Renal cortical epithelial cell (primary cell): Measurements from ENCODE around the gene KRTAP10-12. TPM values are rescaled to one million over a fixed set of nuclear protein-coding genes. Genes with fewer than 3 reads are reported as not detected.

Experiments used
- DNase-seq: peaks from one replicate; pipeline ENCODE4 v3.0.0-alpha.2; 2011; ENCODE audit warnings: low read depth
- total RNA-seq: library from RNA; depleted of rRNA; stranded (reverse); fragments of >200 nt; gene quantifications from 2 replicates; pipeline ENCODE4 v1.2.3, GENCODE V29; 2014

Gene KRTAP10-12
- total RNA-seq, 1 donor from 2014 or later, result not detected

DNA sequence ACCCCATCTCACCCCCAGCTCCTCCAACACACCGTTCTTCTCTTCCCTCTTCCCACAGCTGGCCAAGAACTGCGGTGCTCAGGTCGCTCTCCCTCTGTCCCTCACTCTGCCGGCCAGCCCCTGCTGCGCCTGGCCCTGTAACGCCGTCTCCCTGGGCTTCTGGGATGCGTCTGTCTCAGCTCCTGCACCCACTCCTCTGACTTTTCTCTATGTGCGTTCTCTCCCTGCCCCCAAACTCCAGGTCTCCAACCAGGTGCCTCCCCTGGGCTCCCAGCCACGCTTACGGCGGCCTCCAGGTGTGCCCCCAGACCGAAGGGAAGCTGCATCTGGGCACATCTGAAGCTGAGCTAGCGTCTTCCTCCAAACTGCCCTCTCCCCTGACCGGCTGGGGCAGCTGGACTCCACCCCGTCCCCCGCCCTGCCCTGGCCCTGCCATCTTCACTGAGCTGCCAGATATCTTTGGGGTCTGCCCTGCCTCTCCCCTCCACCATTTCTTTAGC is 2.6 kb downstream of the KRTAP10-12 start:
- DNase-seq, result no peak

DNA sequence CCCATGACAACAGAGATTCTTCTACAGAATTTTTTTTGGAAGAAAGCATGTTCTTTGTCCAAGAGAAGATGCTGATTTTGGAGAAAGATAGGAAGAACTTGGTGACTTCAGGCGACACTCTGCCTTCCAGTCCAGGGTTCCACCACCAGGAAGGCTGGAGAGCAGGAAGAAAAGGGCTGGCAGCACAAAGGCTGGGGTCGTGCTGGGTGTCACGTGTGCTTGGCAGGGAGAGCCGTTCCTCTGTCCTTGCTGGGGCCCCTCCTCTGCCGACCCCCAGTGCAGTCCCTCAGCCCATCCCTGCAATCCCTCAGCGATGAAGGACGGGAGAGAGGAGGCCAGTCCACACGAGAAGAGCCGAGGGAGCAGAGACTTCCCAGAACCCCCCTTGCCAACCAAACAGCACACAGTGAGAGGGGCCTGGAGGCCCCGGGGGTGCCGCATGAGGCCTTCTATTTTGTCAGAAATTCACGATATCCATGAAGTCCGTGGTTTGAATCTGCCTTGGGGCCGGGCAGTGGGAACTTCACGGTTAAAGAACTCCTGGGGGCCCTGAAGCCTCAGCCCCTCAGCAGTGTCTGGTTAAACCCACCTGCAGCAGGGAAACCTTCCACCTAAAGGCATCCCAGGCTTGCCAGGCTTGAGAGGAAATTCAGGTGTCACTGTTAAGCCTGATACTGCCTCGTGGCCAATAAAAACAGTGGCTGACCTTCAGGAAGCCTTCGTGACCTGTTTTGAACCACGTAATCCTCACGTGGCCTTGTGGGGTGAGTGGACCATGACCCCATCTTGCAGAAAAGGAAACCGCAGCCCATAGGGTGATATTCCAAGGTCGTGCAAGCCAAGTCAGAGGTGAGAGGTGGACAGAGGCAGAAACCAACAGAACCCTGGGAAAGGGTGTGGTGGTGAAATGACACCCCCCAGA is 3.4 kb downstream of the KRTAP10-12 start:
- no peak for DNase-seq

DNA sequence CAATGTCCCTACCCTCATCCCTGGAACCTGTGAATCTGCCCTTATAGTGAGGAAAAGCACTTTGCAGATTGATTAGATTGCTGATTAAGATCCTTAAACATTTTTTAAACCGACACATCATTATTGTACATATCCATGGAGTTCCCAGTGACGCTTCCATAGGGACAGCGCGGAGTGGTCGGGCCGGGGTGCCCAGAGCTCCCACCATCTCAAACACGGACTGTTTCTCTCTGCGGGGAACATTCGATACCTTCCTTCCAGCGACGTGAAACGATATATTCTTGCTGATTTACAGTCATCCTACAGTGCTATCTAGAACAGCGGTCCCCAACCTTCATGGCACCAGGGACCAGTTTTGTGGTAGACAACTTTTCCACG is 4.0 kb downstream of the KRTAP10-12 start:
- no peak for DNase-seq

DNA sequence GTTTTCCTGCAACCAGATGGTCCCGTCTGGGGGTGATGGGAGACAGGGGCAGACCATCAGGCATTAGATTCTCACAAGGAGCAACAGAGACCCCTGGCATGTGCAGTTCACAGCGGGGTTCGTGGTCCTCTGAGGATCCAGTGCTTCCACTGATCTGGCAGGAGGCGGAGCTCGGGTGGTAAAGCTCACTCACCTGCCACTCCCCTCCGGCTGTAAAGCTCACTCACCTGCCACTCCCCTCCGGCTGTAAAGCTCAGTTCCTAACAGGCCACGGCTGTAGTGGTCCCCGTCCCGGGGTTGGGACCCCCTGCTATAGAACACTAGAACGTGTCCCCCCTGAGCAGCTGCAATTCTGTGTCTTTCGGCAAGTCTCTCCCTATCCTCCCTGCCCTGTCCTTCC is 4.6 kb downstream of the KRTAP10-12 start:
- no peak for DNase-seq

DNA sequence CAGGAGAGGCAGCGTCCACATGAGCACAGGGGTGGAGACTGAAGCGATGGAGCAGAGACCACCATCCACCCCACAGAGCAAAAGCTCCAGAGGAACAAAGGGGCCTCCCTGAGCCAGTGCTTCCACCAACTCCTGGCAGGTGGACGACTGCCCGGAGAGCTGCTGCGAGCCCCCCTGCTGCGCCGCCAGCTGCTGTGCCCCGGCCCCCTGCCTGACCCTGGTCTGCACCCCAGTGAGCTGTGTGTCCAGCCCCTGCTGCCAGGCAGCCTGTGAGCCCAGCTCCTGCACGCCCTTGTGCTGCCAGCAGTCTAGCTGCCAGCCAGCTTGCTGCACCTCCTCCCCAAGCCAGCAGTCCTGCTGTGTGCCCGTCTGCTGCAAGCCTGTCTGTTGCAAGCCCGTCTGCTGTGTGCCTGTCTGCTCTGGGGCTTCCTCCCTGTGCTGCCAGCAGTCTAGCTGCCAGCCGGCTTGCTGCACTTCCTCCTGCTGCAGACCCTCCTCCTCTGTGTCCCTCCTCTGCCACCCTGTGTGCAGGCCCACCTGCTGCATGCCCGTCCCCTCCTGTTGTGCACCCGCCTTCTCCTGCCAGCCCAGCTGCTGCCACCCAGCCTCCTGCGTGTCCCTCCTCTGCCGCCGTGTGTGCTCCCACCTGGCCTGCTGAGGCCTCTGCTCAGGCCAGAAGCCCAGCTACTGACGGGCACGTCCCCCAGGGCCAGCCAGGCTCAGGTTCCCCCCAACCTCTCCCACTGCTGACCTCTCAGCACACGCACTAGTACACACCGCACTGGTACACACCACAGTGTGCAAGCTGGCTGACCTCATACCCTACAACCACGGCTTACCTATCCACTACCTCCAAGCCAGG is 5.4 kb downstream of the KRTAP10-12 start:
- no peak for DNase-seq

DNA sequence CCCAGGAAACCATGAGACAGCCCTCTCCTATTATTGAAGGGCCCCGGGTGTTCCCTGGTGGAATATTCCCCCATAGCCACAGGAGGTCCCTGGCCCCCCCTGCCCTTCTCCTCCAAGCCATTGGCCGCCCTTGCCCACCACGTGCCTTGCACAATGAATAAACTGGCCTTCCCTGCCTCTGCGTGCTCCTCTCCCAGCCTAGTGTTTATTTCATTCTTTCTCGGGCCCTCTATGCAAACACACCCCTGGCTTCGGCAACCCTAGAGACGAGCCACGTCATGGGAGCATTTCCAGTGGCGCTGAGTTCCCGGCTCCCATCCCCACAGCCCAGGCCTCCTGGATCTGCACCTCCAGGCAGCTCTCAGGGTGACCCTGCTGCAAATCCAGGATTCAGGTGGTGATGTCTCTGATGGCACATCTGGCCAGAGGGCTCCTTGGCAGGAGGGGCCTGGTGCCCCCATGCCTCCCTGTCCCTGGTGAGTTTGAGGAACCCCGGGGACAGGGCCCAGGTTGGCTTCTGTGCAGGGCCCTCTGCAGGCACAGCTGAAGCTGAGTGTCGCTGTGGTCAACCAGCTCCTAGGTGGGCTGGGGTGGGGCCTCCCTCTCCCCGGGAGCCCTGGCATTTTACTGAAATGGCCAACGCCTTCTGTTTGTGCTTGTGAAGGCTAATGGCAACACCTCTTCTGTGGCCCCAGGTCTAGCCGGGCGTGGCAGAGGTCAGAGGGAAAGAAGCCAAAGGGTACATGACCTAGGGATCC is 6.2 kb downstream of the KRTAP10-12 start:
- no peak for DNase-seq

DNA sequence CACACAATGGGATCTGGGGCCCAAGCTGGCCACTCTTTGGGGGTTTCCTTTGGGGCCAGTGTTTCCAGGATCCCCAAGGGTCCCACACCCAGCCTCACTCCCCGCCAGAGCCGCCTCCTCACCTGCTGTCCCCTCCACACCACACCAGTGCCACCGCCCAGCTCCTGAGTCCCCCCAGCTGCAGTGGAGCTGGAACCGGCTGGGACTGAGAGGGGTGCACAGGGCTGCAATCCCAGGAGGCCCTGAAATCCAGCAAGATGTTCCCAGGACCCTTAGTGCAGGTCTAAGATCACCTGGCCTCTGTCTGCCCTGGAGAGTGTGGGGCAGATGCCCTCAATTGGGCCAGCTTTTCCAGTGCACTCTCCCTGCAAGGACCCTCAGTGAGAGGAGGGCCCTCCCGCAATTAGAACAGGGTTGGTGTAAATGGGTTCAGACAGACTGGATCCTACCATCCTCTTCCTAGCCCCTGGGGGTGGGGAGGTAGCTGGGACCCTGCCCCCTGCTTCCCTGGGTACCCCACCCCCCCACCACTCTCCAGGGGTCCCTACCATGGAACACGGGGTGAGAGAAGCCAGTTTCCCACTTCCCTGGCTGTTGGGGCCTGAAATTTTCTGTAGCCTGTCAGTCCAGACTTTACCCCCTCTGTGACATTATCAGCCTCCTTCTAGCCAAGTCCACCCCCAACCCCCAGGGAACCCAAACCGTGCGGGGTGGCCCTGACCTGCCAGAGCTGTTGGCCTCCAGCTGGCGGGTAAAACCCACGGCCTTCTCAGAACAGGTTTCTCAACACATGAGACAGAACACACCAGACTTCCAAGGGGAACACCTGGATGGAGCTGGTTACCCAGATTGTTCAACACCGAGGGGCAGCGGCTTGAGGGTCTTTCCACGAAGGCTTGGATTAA is 7.0 kb downstream of the KRTAP10-12 start:
- DNase-seq, result no peak

DNA sequence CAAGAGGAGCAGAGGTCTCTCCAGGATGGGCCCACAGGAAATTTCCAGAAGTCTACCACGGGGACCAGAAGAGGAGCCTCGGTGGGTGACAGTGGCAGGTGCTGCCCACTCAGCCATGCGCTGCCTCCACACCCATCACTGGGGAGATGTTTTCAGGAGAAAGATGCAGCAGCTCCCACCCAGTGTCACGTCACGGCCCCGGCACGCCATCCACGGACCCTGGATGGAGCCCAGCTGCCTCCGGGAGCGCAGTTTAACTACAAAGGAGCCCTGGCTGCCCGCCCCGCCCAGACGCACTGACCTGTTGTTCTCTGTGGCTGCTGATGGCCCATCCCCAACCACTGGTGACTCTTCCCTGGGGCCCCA is 7.6 kb downstream of the KRTAP10-12 start:
- no peak for DNase-seq

DNA sequence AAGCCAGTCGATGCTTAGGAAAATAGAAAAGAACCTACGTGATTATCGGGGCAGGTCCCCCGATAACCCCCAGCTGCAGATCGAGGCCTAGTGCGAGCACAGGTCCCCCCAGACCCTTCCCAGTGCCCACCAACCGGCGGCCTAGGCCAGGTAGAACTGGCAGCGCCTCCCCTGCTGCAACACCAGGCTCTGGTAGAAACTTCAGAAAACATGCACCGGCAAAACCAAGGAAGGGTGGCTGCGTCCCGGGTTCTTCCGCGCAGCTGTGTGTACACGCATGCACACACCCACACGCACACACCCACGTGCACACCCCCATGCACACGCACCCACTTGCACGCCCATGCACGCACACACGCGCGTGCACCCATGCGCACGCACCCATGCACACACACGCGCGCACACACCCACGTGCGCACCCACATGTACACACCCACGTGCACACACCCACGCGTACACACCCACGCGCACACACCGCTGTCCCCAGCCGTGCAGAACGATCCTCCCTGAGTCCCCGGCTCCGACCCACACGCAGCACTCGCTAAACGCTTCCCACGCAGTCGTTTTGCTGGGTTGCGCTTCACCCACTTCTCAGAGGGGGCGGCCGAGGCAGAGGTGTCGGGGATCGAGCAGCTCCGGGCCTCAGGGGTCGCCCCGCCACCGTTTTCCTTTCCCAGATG is 9.2 kb downstream of the KRTAP10-12 start:
- no peak for DNase-seq

DNA sequence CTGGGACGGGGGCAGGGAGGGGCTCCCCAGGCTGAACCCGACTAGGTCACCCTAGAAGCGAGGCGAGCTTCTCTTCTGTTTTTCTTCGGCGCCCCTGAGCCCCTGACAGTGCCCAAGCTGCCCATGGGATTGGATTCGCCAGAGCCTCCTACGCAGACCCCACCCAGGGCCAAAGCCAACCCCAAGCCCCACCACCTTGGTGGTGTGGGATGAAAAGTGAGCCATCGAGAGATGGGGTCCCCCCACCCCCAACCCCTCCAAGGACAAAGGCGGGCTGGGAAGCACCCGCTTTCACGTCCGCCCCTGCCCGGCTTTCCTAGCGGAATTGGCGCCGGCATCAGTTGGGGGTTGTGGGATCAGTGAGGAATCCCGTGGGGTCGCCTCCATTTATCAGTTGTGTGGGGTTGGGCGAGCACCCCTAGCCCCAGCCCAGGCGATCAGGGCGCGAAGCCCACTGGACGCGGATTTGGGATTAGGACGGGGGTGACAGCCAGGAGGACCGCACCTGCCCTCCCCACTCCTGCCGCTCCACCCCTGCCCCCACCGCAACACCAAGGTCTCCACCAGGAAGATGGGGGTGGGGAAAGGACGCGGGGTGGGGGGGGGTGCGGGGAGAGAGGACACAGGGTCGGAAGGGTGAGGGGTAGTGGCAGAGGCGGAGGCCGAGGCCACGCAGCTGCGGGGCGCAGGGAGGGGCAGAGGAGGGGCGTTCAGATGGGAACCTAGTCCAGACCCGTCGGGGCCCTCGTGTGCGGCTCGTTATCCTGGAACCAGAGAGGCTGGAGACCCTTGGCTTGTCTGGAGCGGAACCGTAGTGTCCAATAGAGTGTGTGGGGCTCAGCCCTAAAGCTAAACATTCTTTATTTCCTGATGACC is 10.0 kb downstream of the KRTAP10-12 start:
- no peak for DNase-seq

DNA sequence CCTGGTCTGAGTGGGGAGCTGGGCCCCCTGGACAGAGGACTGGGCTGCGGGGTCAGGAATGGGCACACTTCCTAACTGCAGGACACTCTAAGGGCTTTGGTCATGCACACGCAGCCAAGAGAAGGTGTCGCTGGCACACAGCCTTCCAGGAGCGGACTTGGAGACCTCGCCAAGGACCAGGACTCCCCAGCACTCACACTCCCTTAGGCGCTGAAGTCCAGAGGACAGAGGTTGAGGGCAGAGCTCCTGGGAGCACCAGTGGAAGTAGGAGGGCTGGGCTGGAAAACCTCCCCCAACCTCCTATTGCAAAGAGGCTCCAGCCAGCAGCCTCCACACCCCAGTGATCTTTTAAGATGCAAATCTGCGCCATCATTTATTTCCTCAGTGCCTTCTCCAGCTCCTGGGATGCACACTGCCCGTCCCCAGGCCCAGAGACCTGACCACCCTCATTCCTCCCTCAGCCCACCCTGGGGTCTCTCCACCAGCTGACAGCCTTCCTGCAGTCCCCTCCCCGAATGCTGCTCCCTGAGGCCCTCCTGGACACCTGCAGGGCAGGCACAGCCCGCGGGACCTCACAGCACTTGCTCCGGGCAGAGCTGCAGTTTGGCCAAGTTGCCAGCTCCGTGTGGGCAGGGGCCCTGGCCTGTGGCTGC is 11.4 kb downstream of the KRTAP10-12 start:
- no peak for DNase-seq

DNA sequence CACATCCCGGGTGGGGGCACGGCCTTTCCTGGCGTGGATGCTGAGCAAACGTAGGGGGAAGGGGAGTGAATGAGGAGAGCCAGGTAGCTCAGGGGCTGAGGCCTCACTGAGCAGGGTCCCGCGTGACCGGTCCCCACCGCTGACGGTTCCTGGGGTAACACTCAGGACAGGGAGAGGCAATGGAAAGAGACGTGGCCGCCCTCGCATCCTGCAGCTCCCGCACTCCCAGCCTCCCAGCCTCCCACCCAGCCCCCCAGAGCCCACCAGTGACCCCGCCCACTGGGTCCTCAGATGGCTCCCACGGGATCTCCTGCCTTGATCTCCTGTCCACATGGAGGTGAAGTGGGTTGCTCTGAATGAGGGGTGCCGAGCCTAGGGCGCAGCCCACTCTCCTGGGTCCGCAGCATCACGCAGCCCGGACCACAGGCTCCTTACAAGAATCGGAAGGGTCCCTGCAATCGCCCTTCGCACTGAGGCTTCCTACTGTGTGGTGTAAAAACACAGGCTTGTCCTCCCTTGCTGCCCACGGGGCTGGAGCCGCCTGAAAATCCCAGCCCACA is 12.0 kb downstream of the KRTAP10-12 start:
- DNase-seq, result no peak

DNA sequence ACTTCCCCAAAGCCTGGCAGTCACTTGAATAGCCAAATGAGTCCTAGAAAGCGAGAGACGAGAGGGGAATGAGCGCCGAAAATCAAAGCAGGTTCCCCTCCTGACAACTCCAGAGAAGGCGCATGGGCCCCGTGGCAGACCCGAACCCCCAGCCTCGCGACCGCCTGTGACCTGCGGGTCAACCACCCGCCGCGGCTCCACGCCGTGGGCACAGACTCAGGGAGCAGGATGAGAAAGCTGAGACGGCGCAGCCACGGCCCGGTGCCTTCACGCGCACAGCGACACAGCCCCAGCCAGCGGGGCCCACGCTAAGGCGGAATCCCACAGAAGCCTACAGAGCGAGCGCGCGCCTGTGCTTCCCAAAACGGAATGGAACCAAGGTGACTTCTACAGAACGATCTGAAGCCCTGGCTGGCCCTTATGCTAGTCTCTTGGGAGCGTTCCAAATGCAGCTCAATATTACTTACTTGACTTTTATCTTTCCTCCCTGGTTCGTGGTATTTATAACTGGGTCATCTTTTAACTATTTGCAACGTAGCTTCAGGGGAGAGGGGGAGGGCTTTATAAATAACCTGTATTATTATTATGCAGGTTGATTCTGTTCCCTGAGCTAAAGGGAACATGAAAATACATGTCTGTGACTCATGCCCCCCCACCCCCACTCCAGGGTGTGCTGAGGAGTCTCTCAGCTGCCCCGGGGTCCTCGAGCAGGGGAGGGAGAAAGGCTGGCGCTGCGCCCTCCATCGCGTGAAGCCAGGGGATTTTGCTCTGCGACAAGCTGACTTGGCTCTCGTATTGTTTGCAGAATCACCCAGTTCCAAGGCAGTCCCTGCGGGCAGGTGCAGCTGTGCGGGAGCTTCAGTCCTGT is 12.7 kb downstream of the KRTAP10-12 start:
- no peak for DNase-seq

DNA sequence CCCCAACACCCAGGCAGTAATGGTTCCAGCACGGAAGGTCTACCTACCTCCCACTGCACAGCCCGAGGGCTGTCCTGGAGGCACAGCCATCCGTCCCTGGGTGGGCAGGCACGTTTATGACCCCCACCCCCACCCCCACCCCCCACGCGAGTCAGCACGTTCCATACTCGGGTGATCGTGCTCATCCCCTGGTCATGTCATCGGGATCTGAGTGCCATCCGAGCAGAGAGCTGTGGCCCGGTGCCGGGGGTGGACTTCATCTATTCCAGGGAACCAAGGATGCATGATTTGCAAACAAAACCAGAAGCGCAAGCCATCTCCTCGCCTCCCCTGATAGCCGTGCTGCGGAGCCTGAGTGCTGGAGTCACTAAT is 13.3 kb downstream of the KRTAP10-12 start:
- no peak for DNase-seq

DNA sequence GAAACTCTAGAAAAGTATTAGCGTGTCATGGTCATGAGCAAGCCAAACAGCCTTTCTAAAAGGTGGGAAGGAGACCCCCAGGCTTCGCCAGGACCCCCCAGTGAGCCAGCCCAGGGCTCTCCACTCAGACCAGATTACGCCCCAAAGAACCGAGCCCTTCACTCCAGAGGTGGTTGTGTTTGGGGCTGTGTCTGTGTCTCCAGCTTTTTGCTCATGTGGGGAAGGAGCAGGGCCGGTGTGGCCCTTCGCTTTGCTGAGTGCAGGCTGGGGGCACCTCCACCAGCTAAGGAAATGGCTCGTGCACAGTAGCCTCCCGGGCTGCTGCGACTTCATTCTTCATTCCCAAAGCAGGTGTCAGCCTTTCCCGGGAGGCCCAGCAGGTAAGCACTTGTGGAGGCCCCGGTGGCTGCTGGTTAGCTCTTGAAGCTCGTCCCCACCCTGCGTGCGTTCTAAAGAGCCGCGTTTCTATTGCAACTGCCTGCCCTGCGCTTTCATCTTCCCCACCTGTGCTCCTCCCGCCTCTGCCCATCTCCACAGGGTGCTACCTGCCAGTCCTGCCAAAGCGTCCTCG is 13.9 kb downstream of the KRTAP10-12 start:
- DNase-seq, result no peak

DNA sequence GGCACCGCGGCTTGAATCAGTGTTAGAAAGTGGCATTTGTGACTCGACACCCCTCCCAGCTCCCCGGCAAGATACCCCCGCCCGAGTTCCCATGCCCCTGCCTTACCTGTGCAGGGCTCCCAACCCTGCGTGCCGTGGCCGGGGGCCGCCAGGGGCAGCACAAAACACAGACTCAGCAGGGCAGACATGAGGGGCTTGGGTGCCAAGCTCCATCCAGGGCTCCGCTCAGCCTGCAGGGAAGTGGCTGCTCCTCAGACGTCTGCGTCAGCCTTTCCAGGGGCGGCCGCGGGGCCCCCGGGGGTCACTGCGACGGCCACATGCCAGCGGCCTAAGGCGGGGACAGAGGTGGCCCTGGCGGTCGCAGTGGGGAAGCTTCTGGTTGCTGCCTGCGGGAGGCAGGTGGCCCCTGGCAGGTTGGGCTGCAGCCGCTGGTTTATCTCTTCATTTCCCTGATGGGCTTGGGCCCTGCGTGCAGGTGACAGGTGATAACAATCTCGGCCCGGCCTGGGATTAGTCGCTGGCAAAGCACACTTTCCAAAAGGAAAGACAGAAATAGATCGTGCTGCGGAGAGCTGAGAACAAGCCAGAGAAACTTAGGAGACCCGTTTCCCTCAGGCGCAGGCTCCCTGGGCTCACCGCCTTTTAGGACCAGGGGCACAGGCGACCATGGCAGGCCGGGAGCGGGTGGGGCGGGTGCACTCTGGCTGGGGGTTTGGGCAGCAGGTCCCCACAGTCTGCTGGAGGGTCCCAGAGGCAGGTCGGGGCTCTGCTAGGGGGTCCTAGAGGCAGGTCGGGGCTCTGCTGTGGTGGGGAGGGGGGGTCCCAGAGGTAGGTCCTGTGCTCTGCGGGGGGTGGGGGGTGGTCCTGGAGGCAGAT is 14.6 kb downstream of the KRTAP10-12 start, which contains the start of gene TSPEAR:
TSPEAR (minus strand) TSS at position 246 of the 876 bp plus-strand sequence; CDS start at position 188, 58 bp downstream.
- no peak for DNase-seq
